Stimulated activated CD4-positive, alpha-beta T cell treated with anti-CD3 and anti-CD28 coated beads, Interleukin-1b, Interleukin-23, amount 100 ng/mL, for 24 hours (primary cell): Measurements from ENCODE around the gene GPR161.

ENCODE experiments used
- DNase-seq, 4 experiments: peaks; one replicate each; pipeline ENCODE4 v3.0.0-alpha.2; 2020; ENCODE audit warnings: low read depth in 4 of 4, low spot score in 1 of 4

GPR161 gene

GRCh38 chr1:168110896-168111545 lies 25.7 kb downstream of the GPR161 start:
- DNase-seq: no peak

GRCh38 chr1:168106274-168106673 lies 30.5 kb downstream of the GPR161 start:
- DNase-seq: no peak

- DNase-seq: no peak
Observed at GRCh38 chr1:168105846-168106245, 30.9 kb downstream of the GPR161 start.

- DNase-seq: no peak
Observed at GRCh38 chr1:168104535-168104934, 32.2 kb downstream of the GPR161 start.

GRCh38 chr1:168102487-168102886 lies 34.2 kb downstream of the GPR161 start:
- DNase-seq: no peak

GRCh38 chr1:168101336-168101735 lies 35.4 kb downstream of the GPR161 start:
- DNase-seq: no peak

- no peak for DNase-seq
Observed at GRCh38 chr1:168100315-168101002, 36.3 kb downstream of the GPR161 start.

- no peak for DNase-seq
Observed at GRCh38 chr1:168099337-168099801, 37.4 kb downstream of the GPR161 start.

- DNase-seq: no peak
Observed at GRCh38 chr1:168098534-168099320, 38.0 kb downstream of the GPR161 start.

GRCh38 chr1:168097921-168098528 lies 38.7 kb downstream of the GPR161 start:
- DNase-seq: no peak

GRCh38 chr1:168096296-168097165 lies 40.2 kb downstream of the GPR161 start:
- DNase-seq: no peak

GRCh38 chr1:168095476-168095875 lies 41.3 kb downstream of the GPR161 start:
- DNase-seq: no peak

GRCh38 chr1:168093616-168094015 lies 43.1 kb downstream of the GPR161 start:
- DNase-seq: no peak

- DNase-seq: no peak
Observed at GRCh38 chr1:168092566-168093355, 44.0 kb downstream of the GPR161 start.

GRCh38 chr1:168091720-168092550 lies 44.8 kb downstream of the GPR161 start:
- DNase-seq: no peak

- DNase-seq: no peak
Observed at GRCh38 chr1:168091063-168091462, 45.7 kb downstream of the GPR161 start.

GRCh38 chr1:168090395-168090794 lies 46.3 kb downstream of the GPR161 start:
- no peak for DNase-seq

GRCh38 chr1:168089979-168090337 lies 46.8 kb downstream of the GPR161 start:
- no peak for DNase-seq
